ENCODE data around the gene CASP2. TPM values are rescaled to one million over a fixed set of nuclear protein-coding genes. Genes with fewer than 3 reads are reported as not detected.

The CASP2 gene
- total RNA-seq, 2 donors from 2014 or later: 4.6 to 9.3 TPM

DNA sequence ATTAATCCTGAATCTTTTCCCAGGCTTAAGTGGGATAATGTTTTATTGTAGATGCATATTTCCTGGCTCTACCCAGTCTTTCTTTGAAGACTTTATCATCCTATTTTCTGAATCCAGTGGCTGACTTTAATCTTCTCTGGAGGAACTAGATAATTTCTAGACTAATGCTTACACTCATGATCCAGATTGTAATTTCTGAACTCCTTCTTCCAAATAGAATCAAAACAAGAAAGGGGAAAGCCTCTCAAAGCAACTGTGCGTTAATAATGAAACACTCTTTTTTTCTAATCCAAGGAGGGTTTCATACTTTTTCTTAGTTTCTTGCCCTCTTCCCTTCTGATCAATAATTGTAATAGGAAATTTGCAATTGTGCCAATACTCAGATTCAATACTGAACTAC lies 16.9 kb upstream of the CASP2 start:
- Histone ChIP-seq H3K27ac (no peak overlapping the region), H3K4me1 (no peaks in the 10 kb centered on the region), H3K36me3 (replicated peaks in 1 of 2; ENCODE audit: insufficient read depth in 1 of 2, low read depth in 2 of 2) (peaks cover 0 to 11% of the 10 kb centered on the region in 2 donors), H3K9me3 (no peaks in the 10 kb centered on the region), H3K4me3 (no peak overlapping the region), H3K27me3 (no peaks in the 10 kb centered on the region)
- 83 to 93% methylated on average over 1 of the region's 1 CpG for WGBS, 2 donors
- intact Hi-C loops (cut with DNase I): no loop called here
- TF ChIP-seq POLR2A (IDR thresholded peaks at IDR 0.05): no peak
- TF ChIP-seq, protein P1, sequence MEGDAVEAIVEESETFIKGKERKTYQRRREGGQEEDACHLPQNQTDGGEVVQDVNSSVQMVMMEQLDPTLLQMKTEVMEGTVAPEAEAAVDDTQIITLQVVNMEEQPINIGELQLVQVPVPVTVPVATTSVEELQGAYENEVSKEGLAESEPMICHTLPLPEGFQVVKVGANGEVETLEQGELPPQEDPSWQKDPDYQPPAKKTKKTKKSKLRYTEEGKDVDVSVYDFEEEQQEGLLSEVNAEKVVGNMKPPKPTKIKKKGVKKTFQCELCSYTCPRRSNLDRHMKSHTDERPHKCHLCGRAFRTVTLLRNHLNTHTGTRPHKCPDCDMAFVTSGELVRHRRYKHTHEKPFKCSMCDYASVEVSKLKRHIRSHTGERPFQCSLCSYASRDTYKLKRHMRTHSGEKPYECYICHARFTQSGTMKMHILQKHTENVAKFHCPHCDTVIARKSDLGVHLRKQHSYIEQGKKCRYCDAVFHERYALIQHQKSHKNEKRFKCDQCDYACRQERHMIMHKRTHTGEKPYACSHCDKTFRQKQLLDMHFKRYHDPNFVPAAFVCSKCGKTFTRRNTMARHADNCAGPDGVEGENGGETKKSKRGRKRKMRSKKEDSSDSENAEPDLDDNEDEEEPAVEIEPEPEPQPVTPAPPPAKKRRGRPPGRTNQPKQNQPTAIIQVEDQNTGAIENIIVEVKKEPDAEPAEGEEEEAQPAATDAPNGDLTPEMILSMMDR (IDR thresholded peaks at IDR 0.05): no peak
- DNase-seq: no peak
- ATAC-seq: no peak

DNA sequence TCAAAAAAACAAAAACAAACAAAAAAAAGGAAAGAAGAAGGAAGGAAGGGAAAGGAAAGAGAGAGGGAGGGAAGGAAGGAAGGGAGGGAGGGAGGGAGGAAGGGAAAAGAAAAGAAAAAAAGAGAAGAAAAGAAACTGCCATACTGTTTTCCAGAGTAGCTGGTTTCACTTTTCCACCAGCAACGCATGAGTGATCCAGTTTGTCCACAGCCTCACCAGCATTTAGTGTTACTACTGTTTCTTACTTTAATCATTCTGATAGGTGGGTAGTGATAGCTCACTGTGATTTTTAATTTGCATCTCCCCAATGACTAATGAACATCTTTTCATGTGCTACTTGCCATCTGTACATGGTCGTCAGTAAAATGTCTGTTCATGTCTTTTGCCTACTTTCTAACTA lies 15.3 kb upstream of the CASP2 start:
- H3K9me3 ChIP-seq: no peaks in the 10 kb centered on the region
- no peaks in the 10 kb centered on the region for H3K27me3 ChIP-seq
- DNase-seq (no peak), ATAC-seq (no peak)
- no peak overlapping the region for H3K4me3 ChIP-seq
- 91 to 95% methylated on average over 2 of the region's 2 CpGs for WGBS, 2 donors
- intact Hi-C loops (cut with DNase I): no loop called here
- no peaks in the 10 kb centered on the region for H3K4me1 ChIP-seq
- no peak for TF ChIP-seq POLR2A (IDR thresholded peaks at IDR 0.05)
- TF ChIP-seq, protein P1 (IDR thresholded peaks at IDR 0.05): no peak
- H3K36me3 ChIP-seq (replicated peaks in 1 of 2; ENCODE audit: insufficient read depth in 1 of 2, low read depth in 2 of 2): peaks cover 0 to 7% of the 10 kb centered on the region in 2 donors
- no peak overlapping the region for H3K27ac ChIP-seq

DNA sequence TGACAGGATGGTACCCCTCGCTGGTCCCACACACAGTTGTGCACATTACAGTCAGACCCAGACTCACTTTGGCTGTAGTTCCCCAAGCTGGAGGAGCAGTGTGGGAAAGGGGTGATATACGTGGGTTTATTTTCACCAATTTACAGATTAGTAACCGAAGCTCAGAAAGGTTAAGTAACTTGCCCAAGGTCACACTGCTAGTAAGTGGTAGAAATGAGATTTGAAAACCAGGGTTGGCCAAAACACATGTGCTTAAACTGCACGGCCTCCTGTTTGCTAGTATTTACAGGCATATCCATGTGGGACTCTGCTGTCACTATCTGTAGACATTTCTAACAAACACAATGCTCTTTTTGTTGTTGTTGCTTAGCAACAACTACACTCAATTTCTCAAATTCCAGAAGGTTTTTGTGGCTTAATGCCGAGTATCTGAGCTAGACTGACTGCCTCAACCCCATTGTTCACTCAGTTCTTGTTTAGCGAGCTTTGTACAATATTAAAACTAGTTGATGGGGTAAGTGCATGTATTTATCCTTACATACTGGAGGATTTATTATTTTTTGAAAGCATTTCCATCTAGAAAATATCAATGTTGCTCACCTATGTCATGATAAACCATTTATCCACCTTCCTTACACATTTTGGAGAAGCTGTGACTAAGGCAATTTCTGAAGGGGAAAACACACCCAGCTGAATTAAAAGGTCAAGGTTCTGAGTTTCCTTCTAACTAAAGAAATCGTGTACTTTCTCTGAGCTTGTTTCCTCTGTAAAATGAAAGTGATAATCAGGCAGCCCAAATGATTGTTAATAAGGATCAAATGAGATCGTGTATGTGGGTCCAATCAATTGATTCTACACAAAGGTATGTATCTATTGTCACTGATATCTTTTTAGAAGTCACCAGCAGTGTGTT lies 8.7 kb upstream of the CASP2 start:
- H3K9me3 ChIP-seq: no peaks in the 10 kb centered on the region
- peaks cover 36% of the 10 kb centered on the region for H3K4me1 ChIP-seq
- ATAC-seq (peak; percentile 94), DNase-seq (peak in 1 of 4 donors; percentile 55)
- H3K4me3 ChIP-seq: no peak overlapping the region
- WGBS, 2 donors: 14 to 20% methylated on average over 8 of the region's 8 CpGs
- no peaks in the 10 kb centered on the region for H3K36me3 ChIP-seq (replicated peaks in 1 of 2; ENCODE audit: insufficient read depth in 1 of 2, low read depth in 2 of 2)
- H3K27ac ChIP-seq: peak overlapping the region; percentile 51 to 78 (median 76)
- intact Hi-C loops (cut with DNase I): no loop called here
- no peak for TF ChIP-seq POLR2A (IDR thresholded peaks at IDR 0.05)
- TF ChIP-seq, protein P1 (IDR thresholded peaks at IDR 0.05): no peak
- H3K27me3 ChIP-seq: no peaks in the 10 kb centered on the region

DNA sequence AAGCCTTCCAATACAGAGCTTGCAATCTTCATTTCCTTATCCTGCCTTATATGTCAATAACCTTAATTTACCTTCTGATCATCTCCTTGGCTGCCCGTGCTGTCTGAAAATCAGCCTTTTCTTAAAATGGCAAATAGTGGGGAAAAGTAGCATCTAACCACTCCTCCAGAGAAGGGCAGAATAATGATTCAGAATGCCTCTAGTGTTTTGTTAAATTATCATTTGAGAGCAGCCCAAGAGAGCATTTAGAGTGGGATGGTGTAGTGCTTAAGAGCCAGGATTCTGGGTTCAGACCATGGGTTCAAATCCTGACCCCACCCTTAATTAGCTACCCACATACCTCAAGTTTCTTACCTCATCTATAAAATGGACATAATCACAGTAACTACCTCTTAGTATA lies 8.0 kb upstream of the CASP2 start:
- H3K4me1 ChIP-seq: peaks cover 39% of the 10 kb centered on the region
- H3K4me3 ChIP-seq: no peak overlapping the region
- H3K9me3 ChIP-seq: no peaks in the 10 kb centered on the region
- TF ChIP-seq, protein P1 (IDR thresholded peaks at IDR 0.05): no peak
- no peak for TF ChIP-seq POLR2A (IDR thresholded peaks at IDR 0.05)
- H3K36me3 ChIP-seq (replicated peaks in 1 of 2; ENCODE audit: insufficient read depth in 1 of 2, low read depth in 2 of 2): no peaks in the 10 kb centered on the region
- WGBS, 2 donors: 35 to 37% methylated on average over 1 of the region's 1 CpG
- DNase-seq (no peak), ATAC-seq (no peak)
- H3K27me3 ChIP-seq: no peaks in the 10 kb centered on the region
- peak overlapping the region; percentile 51 to 78 (median 76) for H3K27ac ChIP-seq
- intact Hi-C loops (cut with DNase I): no loop called here
